Superior temporal gyrus (tissue), 1 donor: ENCODE data around the gene CTDSP1.

ENCODE experiments used
- DNase-seq: peaks from one replicate; pipeline ENCODE4 v3.0.0-alpha.2; 2016; ENCODE audit errors: extremely low spot score

CTDSP1 gene

GRCh38 chr2:218399391-218400166, at the start of gene CTDSP1:
Gene CTDSP1 (plus strand): TSS chr2:218399868. CDS start chr2:218400091, 223 bp downstream.
- DNase-seq = peak; percentile 95

- DNase-seq = no peak
Observed at GRCh38 chr2:218354045-218354444, 45.6 kb upstream of the CTDSP1 start.

- no peak for DNase-seq
Observed at GRCh38 chr2:218354850-218355443, 44.7 kb upstream of the CTDSP1 start.

- no peak for DNase-seq
Observed at GRCh38 chr2:218357236-218358177, 42.2 kb upstream of the CTDSP1 start.

GRCh38 chr2:218360453-218360852, 39.2 kb upstream of the CTDSP1 start:
- DNase-seq = no peak

GRCh38 chr2:218362606-218363005, 37.1 kb upstream of the CTDSP1 start:
- no peak for DNase-seq

- no peak for DNase-seq
Observed at GRCh38 chr2:218363736-218364135, 35.9 kb upstream of the CTDSP1 start.

- DNase-seq = no peak
Observed at GRCh38 chr2:218364196-218364595, 35.5 kb upstream of the CTDSP1 start.

- DNase-seq = no peak
Observed at GRCh38 chr2:218366621-218367414, 32.9 kb upstream of the CTDSP1 start.

- no peak for DNase-seq
Observed at GRCh38 chr2:218367415-218368149, 32.1 kb upstream of the CTDSP1 start.

GRCh38 chr2:218368150-218368528, 31.5 kb upstream of the CTDSP1 start:
- DNase-seq = no peak

GRCh38 chr2:218368621-218369153, 31.0 kb upstream of the CTDSP1 start:
- DNase-seq = no peak

GRCh38 chr2:218369330-218369729, 30.3 kb upstream of the CTDSP1 start:
- DNase-seq = no peak

GRCh38 chr2:218370410-218371063, 29.1 kb upstream of the CTDSP1 start:
- DNase-seq = peak; percentile 53

GRCh38 chr2:218371983-218372350, 27.7 kb upstream of the CTDSP1 start:
- no peak for DNase-seq

GRCh38 chr2:218374795-218375194, 24.9 kb upstream of the CTDSP1 start:
- DNase-seq = no peak

- no peak for DNase-seq
Observed at GRCh38 chr2:218375212-218375611, 24.5 kb upstream of the CTDSP1 start.

- DNase-seq = no peak
Observed at GRCh38 chr2:218378053-218378452, 21.6 kb upstream of the CTDSP1 start.

- no peak for DNase-seq
Observed at GRCh38 chr2:218381916-218382366, 17.7 kb upstream of the CTDSP1 start, which contains the start of gene SLC11A1. Gene SLC11A1 (plus strand): TSS chr2:218382273. CDS start chr2:218382369, 96 bp downstream.

GRCh38 chr2:218382785-218383184, 16.9 kb upstream of the CTDSP1 start:
- DNase-seq = no peak
